NCI-H2227 treated with DMSO at 0.1 percent for 48 hours (cell line): ENCODE results near the gene RAVER1.

ENCODE experiments used
- DNase-seq: peaks from one replicate; lab custom pipeline; 2025; lab: John Stamatoyannopoulos, UW

RAVER1 gene

GRCh38 chr19:10269333-10270179 is 63.8 kb downstream of the RAVER1 start:
- peak; percentile 35 for DNase-seq

- DNase-seq, result no peak
These were observed 65.3 kb downstream of the RAVER1 start for GRCh38 chr19:10268071-10268470.

GRCh38 chr19:10266706-10267105 is 66.6 kb downstream of the RAVER1 start:
- no peak for DNase-seq
